HCT116 (cell line): ENCODE data around the gene MBD6.

Experiments used
- CTCF ChIP-seq, 3 experiments: fragments of 200-600 bp in 1 of 3; sonication (generic) in 1 of 3; IDR thresholded peaks in 2 of 3; conservative IDR thresholded peaks in 1 of 3; 2 replicates each; pipeline ENCODE4 v1.5.1; 2012 to 2017; ENCODE audit warnings: low read depth in 2 of 3, low read length in 2 of 3, antibody characterized with exemption in 1 of 3, borderline replicate concordance in 1 of 3, control low read depth in 1 of 3, mild to moderate bottlenecking in 1 of 3, mixed read lengths in 1 of 3, mixed run types in 1 of 3, moderate library complexity in 1 of 3; ENCODE audit not compliant: insufficient read depth in 1 of 3
- EGR1 ChIP-seq: IDR thresholded peaks from 2 replicates; pipeline ENCODE4 v1.6.1; 2012; ENCODE audit warnings: low read depth
- EZH2 ChIP-seq: fragments of 200-600 bp; sonication (generic); IDR thresholded peaks from 2 replicates; pipeline ENCODE4 v1.6.1; 2017; ENCODE audit warnings: antibody characterized with exemption, mixed run types
- EZH2phosphoT487 ChIP-seq: fragments of 200-600 bp; IDR thresholded peaks from 2 replicates; pipeline ENCODE4 v1.6.1; 2018; ENCODE audit warnings: antibody characterized with exemption, borderline replicate concordance
- MAX ChIP-seq: IDR thresholded peaks from 2 replicates; pipeline ENCODE4 v1.6.1; 2012
- POLR2A ChIP-seq: IDR thresholded peaks from 2 replicates; pipeline ENCODE4 v1.7.0; 2011; ENCODE audit warnings: borderline replicate concordance; ENCODE audit not compliant: insufficient read depth, insufficient read length; ENCODE audit errors: extremely low read depth
- POLR2AphosphoS5 ChIP-seq: IDR thresholded peaks from 2 replicates; pipeline ENCODE4 v1.6.1; 2011; ENCODE audit warnings: mild to moderate bottlenecking, low read depth, low read length, moderate library complexity
- REST ChIP-seq: IDR thresholded peaks from 2 replicates; pipeline ENCODE4 v1.6.1; 2012; ENCODE audit warnings: low read depth
- SIN3A ChIP-seq: IDR thresholded peaks from 2 replicates; pipeline ENCODE4 v1.6.1; 2012; ENCODE audit warnings: low read depth
- SP1 ChIP-seq: IDR thresholded peaks from 2 replicates; pipeline ENCODE4 v1.6.1; 2012; ENCODE audit warnings: low read depth
- SRF ChIP-seq: IDR thresholded peaks from 2 replicates; pipeline ENCODE4 v1.6.1; 2012; ENCODE audit warnings: low read depth
- YY1 ChIP-seq: IDR thresholded peaks from 2 replicates; pipeline ENCODE4 v1.6.1; 2011; ENCODE audit warnings: low read length, low read depth, moderate library complexity, mild to moderate bottlenecking; ENCODE audit not compliant: insufficient replicate concordance; ENCODE audit errors: extremely low read depth
- ZBTB33 ChIP-seq: IDR thresholded peaks from 2 replicates; pipeline ENCODE4 v1.6.1; 2011; ENCODE audit warnings: mild to moderate bottlenecking, low read length, moderate library complexity; ENCODE audit not compliant: insufficient replicate concordance; ENCODE audit errors: extremely low read depth
- ZNF274 ChIP-seq: fragments of 200-500 bp; sonication (Bioruptor generic); IDR thresholded peaks from 2 replicates; pipeline ENCODE4 v1.6.1; 2014; ENCODE audit warnings: mild to moderate bottlenecking, low read depth, low read length, inconsistent platforms

- TF ChIP-seq CTCF (IDR thresholded peaks at IDR 0.05 in 2 of 3, conservative IDR thresholded peaks at IDR 0.05 in 1 of 3; ENCODE audit: borderline replicate concordance in 1 of 3, insufficient read depth in 1 of 3, low read depth in 2 of 3, low read length in 2 of 3) (peak in 2 of 3 experiments; percentile 37 to 46; a peak in 3 of 6 replicates), SP1 (peak; percentile 25; the same call in 1 of the 2 replicates), MAX (peak; percentile 91), EZH2phosphoT487 (no peak), REST (no peak), POLR2A (peak; percentile 53), POLR2AphosphoS5 (peak; percentile 87), ZNF274 (no peak), EGR1 (no peak), ZBTB33 (no peak), YY1 (peak; percentile 62), SRF (peak; percentile 87), SIN3A (peak; percentile 90), EZH2 (no peak)
Observed at GRCh38 chr12:57487597-57488401, 34.8 kb upstream of the MBD6 start, which contains the start of gene MARS1.
